Testis (tissue), 2 donors: Measurements from ENCODE around the gene PSMA2.

Source experiments
- POLR2A ChIP-seq: fragments of 450-650 bp; IDR thresholded peaks from one replicate; pipeline ENCODE4 v1.6.1; 2017; ENCODE audit warnings: antibody characterized with exemption, mild to moderate bottlenecking, moderate library complexity
- TF ChIP-seq, protein P1 (sequence below), 3 experiments: fragments of 450-650 bp in 2 of 3; fragments of 200-600 bp in 1 of 3; sonication (generic) in 1 of 3; IDR thresholded peaks; one replicate each; pipeline ENCODE4 v1.5.1; 2016 to 2019; ENCODE audit warnings: antibody characterized with exemption in 3 of 3, mild to moderate bottlenecking in 2 of 3, moderate library complexity in 1 of 3

DNA sequence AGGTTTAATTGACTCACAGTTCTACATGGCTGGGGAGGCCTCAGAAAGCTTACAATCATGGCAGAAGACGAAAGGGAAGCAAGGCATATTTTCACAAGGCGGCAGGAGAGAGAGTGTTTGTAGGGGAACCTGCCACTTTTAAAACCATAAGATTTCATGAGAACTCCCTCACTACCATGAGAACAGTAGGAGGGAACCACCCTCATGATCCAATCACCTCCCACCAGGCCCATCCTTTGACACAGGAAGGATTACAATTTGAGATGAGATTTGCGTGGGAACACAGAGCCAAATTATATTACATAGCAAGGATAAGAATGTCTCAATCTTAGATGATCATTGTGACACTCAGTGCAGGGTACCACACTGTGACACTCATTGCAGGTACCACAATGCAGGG, 44.4 kb upstream of the PSMA2 start:
- TF ChIP-seq, protein P1, sequence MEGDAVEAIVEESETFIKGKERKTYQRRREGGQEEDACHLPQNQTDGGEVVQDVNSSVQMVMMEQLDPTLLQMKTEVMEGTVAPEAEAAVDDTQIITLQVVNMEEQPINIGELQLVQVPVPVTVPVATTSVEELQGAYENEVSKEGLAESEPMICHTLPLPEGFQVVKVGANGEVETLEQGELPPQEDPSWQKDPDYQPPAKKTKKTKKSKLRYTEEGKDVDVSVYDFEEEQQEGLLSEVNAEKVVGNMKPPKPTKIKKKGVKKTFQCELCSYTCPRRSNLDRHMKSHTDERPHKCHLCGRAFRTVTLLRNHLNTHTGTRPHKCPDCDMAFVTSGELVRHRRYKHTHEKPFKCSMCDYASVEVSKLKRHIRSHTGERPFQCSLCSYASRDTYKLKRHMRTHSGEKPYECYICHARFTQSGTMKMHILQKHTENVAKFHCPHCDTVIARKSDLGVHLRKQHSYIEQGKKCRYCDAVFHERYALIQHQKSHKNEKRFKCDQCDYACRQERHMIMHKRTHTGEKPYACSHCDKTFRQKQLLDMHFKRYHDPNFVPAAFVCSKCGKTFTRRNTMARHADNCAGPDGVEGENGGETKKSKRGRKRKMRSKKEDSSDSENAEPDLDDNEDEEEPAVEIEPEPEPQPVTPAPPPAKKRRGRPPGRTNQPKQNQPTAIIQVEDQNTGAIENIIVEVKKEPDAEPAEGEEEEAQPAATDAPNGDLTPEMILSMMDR (IDR thresholded peaks at IDR 0.05): no peak
- no peak for TF ChIP-seq POLR2A
